ACC112 (cell line): ENCODE measurements around the gene SP1.

Experiments used
- H2AFZ ChIP-seq: fragments of 200-600 bp; sonication (generic); one replicate; pipeline ENCODE4 v1.6.0; 2017; ENCODE audit warnings: antibody characterized with exemption, low read length; ENCODE audit not compliant: unreplicated experiment
- H3K27ac ChIP-seq: fragments of 200-600 bp; sonication (generic); 2 replicates; pipeline ENCODE4 v1.5.1; 2014; ENCODE audit warnings: low read depth, mild to moderate bottlenecking, antibody characterized with exemption, low read length, moderate library complexity
- H3K27me3 ChIP-seq: fragments of 200-600 bp; sonication (generic); 2 replicates; pipeline ENCODE4 v1.6.1; 2014; ENCODE audit warnings: mild to moderate bottlenecking, antibody characterized with exemption, low read length, moderate library complexity, mixed read lengths; ENCODE audit not compliant: insufficient read depth
- H3K36me3 ChIP-seq: fragments of 200-600 bp; sonication (generic); 2 replicates; pipeline ENCODE4 v1.6.1; 2016; ENCODE audit warnings: mild to moderate bottlenecking, antibody characterized with exemption, low read length, moderate library complexity, mixed read lengths; ENCODE audit not compliant: insufficient read depth
- H3K4me1 ChIP-seq: fragments of 200-600 bp; sonication (generic); one replicate; pipeline ENCODE4 v1.6.1; 2016; ENCODE audit warnings: low read length, mixed read lengths; ENCODE audit not compliant: insufficient read depth, unreplicated experiment, control insufficient read depth
- H3K4me3 ChIP-seq: fragments of 200-600 bp; sonication (generic); 2 replicates; pipeline ENCODE4 v1.5.1; 2014; ENCODE audit warnings: mild to moderate bottlenecking, low read depth, low read length
- H3K79me2 ChIP-seq: fragments of 200-600 bp; sonication (generic); one replicate; pipeline ENCODE4 v1.6.0; 2016; ENCODE audit warnings: low read length; ENCODE audit not compliant: control insufficient read depth, unreplicated experiment, insufficient read depth

SP1 gene

DNA sequence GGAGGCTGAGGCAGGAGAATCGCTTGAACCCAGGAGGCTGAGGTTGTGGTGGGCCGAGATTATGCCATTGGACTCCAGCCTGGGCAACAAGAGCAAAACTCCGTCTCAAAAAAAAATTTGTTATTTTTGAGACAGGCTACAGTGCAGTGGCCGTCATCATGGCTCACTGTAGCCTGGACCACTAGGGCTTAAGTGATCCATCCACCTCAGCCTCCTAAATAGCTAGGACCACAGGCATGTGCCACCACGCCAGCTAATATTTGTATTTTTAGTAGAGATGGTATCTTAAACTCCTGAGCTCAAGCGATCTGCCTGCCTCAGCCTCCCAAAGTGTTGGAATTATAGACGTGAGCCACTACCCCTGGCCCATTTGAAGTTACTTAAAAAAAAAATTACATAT is 71.0 kb downstream of the SP1 start:
- peaks cover 34% of the 10 kb centered on the region for H3K36me3 ChIP-seq
- peaks cover 39% of the 10 kb centered on the region for H3K79me2 ChIP-seq
- H3K27me3 ChIP-seq = no peaks in the 10 kb centered on the region
- no peak overlapping the region for H3K4me3 ChIP-seq
- no peak overlapping the region for H2AFZ ChIP-seq
- H3K27ac ChIP-seq = no peak overlapping the region
- H3K4me1 ChIP-seq = peaks cover 11% of the 10 kb centered on the region

DNA sequence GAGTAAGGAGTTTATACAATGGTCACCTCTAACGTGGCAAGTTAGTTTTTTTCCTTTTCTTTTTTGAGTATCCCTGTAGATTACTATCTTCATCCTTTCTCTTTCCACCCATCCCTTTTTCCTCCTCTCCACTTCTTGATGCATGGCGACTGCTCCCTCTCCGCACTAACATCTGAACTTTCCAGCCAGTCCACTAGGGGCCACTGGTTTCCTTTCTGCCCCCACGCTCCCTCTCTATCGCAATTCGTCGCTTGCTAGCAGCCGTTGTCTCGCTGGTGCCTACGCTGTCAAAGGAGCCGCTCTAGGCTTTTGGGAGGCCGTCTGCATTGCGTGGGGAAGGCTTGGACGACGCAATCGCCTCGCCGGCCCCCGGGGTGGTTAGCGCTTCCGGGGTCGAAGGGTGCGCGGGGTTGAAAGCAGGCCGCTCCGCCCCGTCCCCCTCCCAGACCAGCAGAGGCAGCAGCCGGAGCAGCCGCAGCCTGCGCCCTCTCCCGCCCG is 71.7 kb downstream of the SP1 start, which contains the start of gene PCBP2:
PCBP2 (plus strand) TSS at position 442 of the 498 bp plus-strand sequence. CDS start 2,699 bp downstream, outside the sequence.
- Histone ChIP-seq H3K4me1 (peaks cover 11% of the 10 kb centered on the region), H3K4me3 (peak within 1 kb of the TSS; percentile 92), H2AFZ (no peak within 1 kb of the TSS), H3K27ac (peak within 1 kb of the TSS; percentile 91), H3K79me2 (peaks cover 47% of the 10 kb centered on the region), H3K27me3 (no peaks in the 10 kb centered on the region), H3K36me3 (peaks cover 37% of the 10 kb centered on the region)

DNA sequence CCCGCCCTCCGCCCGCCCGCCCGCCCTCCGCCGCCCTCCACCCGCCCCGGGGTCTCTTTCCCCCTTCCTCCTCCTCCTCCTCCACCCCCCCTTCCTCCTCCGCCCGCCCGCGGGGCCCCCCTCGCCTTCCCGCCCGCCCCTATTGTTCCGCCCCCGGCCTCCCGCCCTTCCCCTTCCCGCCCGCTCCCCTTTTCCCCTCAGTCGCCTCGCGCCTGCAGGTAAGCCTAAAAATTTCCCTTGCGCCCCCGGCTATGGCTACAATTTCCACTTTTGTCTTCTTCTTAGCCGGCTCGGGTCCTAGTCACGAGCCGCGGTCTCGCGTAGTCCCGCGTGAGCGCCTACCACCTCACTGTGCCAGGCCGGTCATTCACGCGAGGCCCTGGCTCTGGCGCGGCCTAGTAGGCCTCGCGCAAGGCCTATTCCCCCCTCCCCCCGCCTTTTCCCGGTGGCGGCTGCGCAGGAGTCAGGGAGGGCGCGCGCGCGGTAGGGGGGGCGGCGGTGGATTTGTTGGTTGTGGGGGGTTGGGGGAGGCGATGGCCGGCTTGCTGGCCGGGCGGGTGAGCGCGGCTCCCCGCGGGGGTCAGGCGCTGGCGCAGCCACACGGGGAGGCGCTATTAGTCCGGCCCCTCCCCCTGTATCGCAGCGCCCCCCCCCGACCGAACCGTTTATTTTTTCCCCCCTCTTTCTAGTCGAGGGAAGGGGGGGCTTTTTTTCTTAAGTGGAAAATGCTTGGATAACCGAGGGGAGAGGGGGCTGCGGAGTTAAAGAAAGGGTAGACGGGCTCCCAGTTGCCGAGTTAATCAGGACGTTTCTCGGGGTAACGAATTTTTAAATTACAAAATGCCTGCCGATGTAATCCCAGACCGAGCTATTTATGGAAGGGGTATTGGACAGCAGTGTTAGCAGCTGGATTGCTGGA is 72.4 kb downstream of the SP1 start:
- Histone ChIP-seq H3K27ac (peak overlapping the region; percentile 91), H2AFZ (no peak overlapping the region), H3K27me3 (no peaks in the 10 kb centered on the region), H3K36me3 (peaks cover 42% of the 10 kb centered on the region), H3K4me3 (peak overlapping the region; percentile 92), H3K4me1 (peaks cover 11% of the 10 kb centered on the region), H3K79me2 (peaks cover 53% of the 10 kb centered on the region)

DNA sequence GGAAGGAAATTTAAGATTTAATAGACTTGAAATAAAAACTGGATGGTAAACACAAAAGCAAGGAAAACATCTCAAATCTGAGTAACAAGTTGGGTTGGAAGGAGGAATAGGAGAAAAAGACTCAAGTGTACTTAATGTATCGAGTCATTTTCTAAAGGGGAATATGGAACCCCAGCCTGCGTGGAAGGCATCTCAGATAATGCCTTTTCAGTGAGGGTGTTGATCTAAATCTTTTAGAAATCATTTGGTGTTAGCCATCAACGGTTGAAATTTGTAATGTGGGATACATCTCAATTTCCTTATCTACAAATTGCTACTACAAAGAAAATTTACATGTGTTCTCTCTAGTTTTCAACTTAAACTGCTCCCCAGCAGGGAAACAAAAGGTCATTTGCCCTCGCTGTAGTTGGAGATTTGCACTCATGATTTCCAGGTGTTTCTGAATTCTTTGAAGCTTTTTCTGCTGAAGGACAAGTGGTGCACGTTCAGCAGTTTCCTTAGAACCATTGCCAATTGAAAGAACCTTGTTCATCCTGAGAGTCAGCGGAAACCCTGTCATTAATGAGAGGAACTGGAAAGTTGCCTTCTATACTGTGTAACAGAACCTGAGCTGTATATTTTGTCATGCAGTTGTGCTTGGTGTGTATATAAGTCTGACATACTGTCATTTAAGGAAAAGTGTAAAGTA is 74.1 kb downstream of the SP1 start:
- peaks cover 50% of the 10 kb centered on the region for H3K36me3 ChIP-seq

DNA sequence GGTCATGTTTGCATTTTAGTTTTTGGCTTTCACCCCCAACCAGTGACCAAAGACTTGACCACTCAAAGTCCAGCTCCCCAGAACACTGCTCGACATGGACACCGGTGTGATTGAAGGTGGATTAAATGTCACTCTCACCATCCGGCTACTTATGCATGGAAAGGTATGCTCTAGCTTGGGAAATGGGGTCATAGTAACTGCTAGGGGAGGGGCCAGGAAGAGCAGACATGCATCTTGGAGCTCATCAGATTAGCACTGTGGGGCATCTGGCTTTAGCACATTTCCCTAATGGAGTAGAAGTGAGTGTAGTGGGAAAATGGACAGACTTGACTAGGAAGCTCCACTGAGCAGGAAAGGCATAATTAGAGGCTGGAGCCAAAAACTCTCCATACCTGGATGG is 74.7 kb downstream of the SP1 start:
- H3K36me3 ChIP-seq = peaks cover 54% of the 10 kb centered on the region

More for the DNA sequence above, 74.1 kb downstream of the SP1 start:
- no peak overlapping the region for H2AFZ ChIP-seq
- peaks cover 68% of the 10 kb centered on the region for H3K79me2 ChIP-seq
- H3K4me1 ChIP-seq = peaks cover 15% of the 10 kb centered on the region
- no peaks in the 10 kb centered on the region for H3K27me3 ChIP-seq
- H3K4me3 ChIP-seq = peak overlapping the region; percentile 92
- H3K27ac ChIP-seq = no peak overlapping the region

DNA sequence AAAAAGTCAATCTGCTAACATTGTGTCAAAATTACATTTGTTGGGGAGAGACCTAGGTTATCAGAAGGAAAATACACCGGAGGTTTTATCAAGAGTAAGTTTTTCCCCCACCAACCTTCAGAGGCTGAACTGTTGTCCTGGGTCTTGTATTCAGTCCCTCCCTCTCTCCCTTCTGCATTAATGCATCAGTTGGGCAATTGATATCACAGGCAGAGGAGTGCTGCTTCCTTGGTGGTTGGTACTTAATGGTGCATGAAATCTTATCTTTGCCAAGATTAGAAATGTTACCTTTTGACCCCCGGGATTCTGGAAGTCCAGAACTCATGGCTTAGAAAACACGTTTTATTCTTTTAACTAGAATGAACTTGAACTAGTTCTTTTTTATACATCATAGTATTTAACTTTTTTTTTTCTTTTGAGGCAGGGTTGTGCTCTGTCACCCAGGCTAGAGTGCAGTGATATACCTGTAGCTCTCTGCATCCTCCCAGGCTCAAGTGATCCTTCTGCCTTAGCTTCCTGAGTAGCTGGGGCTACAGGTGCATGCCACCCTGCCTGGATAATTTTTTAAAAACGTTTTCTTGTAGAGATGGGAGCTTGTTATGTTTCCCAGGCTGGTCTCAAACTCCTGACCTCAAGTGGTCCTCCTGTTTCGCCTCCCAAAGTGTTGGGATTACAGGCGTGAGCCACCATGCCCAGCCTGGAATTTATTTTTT is 76.8 kb downstream of the SP1 start:
- H3K36me3 ChIP-seq = peaks cover 74% of the 10 kb centered on the region
- no peak overlapping the region for H3K27ac ChIP-seq
- peaks cover 92% of the 10 kb centered on the region for H3K79me2 ChIP-seq
- H3K4me3 ChIP-seq = no peak overlapping the region
- no peak overlapping the region for H2AFZ ChIP-seq
- H3K4me1 ChIP-seq = peaks cover 27% of the 10 kb centered on the region
- no peaks in the 10 kb centered on the region for H3K27me3 ChIP-seq

More for the DNA sequence above, 74.7 kb downstream of the SP1 start:
- Histone ChIP-seq H3K27me3 (no peaks in the 10 kb centered on the region), H3K27ac (no peak overlapping the region), H3K79me2 (peaks cover 73% of the 10 kb centered on the region), H3K4me1 (peaks cover 15% of the 10 kb centered on the region), H2AFZ (no peak overlapping the region), H3K4me3 (peak overlapping the region; percentile 92)

DNA sequence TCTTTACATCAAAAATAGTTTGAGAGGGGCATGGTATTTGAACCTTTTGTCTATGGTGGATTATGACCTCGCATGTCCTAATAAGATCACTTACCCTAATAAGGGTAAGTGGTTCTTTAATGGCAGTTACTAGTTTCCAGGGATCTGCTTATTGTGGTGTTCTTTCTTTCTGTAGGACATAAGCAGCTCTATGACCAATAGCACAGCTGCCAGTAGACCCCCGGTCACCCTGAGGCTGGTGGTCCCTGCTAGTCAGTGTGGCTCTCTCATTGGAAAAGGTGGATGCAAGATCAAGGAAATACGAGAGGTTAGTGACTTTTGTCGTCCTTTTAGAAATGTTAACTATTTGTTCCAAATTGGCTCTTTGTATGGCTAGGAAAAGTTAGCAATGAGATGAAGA is 79.1 kb downstream of the SP1 start:
- Histone ChIP-seq H3K4me3 (no peak overlapping the region), H3K36me3 (peaks cover 83% of the 10 kb centered on the region), H3K27ac (no peak overlapping the region), H3K4me1 (peaks cover 30% of the 10 kb centered on the region), H3K79me2 (peaks cover 95% of the 10 kb centered on the region), H3K27me3 (no peaks in the 10 kb centered on the region), H2AFZ (no peak overlapping the region)

DNA sequence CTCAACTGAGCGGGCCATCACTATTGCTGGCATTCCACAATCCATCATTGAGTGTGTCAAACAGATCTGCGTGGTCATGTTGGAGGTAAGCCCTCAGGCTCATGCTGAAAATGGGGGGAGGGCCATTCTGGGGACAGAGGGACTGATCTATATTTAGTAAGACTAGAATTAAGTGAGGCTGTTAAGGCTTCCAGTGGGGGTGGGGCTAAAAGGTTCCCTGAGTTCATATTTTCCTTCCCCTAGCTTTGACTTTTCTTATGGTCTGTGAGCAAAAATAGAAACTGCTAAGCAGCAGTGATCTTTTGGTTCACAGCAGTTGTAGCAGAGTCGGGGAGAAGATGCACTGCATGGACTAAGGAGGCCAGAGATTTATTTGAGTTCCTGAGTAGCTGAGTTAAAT is 81.1 kb downstream of the SP1 start:
- peaks cover 80% of the 10 kb centered on the region for H3K36me3 ChIP-seq
- no peak overlapping the region for H3K4me3 ChIP-seq
- H3K27me3 ChIP-seq = no peaks in the 10 kb centered on the region
- H3K27ac ChIP-seq = no peak overlapping the region
- peaks cover 21% of the 10 kb centered on the region for H3K4me1 ChIP-seq
- peaks cover 94% of the 10 kb centered on the region for H3K79me2 ChIP-seq
- no peak overlapping the region for H2AFZ ChIP-seq

DNA sequence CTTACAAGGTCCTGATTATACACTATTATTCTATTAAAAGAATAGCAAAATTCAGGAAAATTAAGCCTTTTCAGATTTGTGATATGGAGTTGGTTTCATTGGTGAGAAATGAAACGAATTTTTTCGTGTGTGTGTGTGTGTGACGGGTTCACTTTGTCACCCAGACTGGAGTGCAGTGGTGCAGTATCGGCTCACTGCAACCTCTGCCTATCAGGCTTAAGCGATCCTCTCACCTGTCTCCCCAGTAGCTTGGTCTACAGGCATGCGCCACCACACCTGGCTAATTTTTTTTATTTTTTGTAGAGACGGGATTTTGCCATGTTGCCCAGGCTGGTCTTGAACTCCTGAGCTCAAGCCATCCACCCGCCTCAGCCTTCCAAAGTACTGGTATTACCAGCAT is 81.6 kb downstream of the SP1 start:
- H3K4me3 ChIP-seq = no peak overlapping the region
- H3K27me3 ChIP-seq = no peaks in the 10 kb centered on the region
- H3K36me3 ChIP-seq = peaks cover 81% of the 10 kb centered on the region
- peaks cover 90% of the 10 kb centered on the region for H3K79me2 ChIP-seq
- H2AFZ ChIP-seq = no peak overlapping the region
- H3K27ac ChIP-seq = no peak overlapping the region
- peaks cover 21% of the 10 kb centered on the region for H3K4me1 ChIP-seq

DNA sequence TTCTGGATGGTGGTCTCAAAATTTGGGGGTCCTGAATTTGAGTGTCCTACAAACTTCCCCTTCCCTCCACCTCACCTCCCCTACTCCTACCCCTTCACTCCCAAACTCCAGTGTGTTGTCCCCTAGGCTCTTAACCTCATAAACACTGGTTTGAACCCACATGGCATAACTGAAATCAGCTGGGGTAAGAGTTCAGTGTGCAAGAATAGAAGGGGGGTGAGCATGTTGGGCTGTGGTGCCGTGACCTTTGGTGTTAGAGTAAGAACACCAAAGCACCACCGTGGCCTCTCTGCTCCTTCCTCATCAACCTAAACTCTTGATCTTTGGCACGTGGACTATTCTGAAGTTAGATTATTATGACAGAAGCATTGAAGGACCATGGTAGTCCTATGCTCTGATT is 83.0 kb downstream of the SP1 start:
- H3K4me1 ChIP-seq = peaks cover 21% of the 10 kb centered on the region
- peaks cover 87% of the 10 kb centered on the region for H3K79me2 ChIP-seq
- H3K4me3 ChIP-seq = no peak overlapping the region
- no peak overlapping the region for H2AFZ ChIP-seq
- peaks cover 86% of the 10 kb centered on the region for H3K36me3 ChIP-seq
- no peak overlapping the region for H3K27ac ChIP-seq
- no peaks in the 10 kb centered on the region for H3K27me3 ChIP-seq
